ENCODE data around the gene SPATA7.

GRCh38 chr14:88420187-88420586, 34.7 kb downstream of the SPATA7 start:
- TF ChIP-seq EP300 (IDR thresholded peaks at IDR 0.05) (no peak), CTCF (IDR thresholded peaks at IDR 0.05) (no peak), POLR2A (IDR thresholded peaks at IDR 0.05) (no peak), POLR2AphosphoS5 (IDR thresholded peaks at IDR 0.05) (no peak)
